Hepatocyte (in vitro differentiated cells): ENCODE data around the gene EPS8L3.

Source experiments
- CTCF ChIP-seq: fragments of 200-600 bp; sonication (generic); IDR thresholded peaks from 2 replicates; pipeline ENCODE4 v1.5.1; 2016; ENCODE audit warnings: antibody characterized with exemption, mild to moderate bottlenecking; ENCODE audit not compliant: poor library complexity
- EZH2 ChIP-seq: fragments of 200-600 bp; sonication (generic); IDR thresholded peaks from 2 replicates; pipeline ENCODE4 v1.6.1; 2016; ENCODE audit warnings: antibody characterized with exemption, mild to moderate bottlenecking, borderline replicate concordance

GRCh38 chr1:109787211-109787844 is 23.6 kb upstream of the EPS8L3 start:
- TF ChIP-seq CTCF = no peak
- no peak for TF ChIP-seq EZH2
